Stimulated activated CD4-positive, alpha-beta T cell treated with anti-CD3 and anti-CD28 coated beads, Interleukin-12 subunit alpha, Interleukin-12 subunit beta, amount 100 ng/mL, for 24 hours (primary cell): ENCODE measurements around the gene MOB2.

Experiments used
- DNase-seq, 2 experiments: peaks; one replicate each; pipeline ENCODE4 v3.0.0-alpha.2; 2020; ENCODE audit warnings: low read depth in 2 of 2

Gene MOB2

DNA sequence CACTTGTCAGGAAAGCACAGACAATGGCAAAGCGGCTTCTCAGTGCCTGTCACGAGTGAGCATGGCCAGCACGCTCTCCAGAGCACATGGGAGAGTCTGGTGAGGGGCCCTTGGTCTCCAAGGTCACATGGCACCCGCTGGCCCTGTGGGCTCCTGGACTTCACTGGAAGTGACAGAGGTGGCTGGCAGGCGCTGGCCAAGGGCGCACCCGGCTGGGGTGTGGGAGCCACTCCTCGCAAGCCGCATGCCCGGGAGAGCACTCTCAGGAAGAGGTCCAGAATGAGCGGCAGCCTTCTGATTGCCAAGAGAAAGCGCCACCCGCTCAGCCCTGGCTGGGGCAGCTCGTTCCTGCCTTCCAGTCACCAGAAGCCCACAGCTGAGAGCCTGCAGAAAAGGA is 17.1 kb upstream of the MOB2 start:
- DNase-seq: no peak

DNA sequence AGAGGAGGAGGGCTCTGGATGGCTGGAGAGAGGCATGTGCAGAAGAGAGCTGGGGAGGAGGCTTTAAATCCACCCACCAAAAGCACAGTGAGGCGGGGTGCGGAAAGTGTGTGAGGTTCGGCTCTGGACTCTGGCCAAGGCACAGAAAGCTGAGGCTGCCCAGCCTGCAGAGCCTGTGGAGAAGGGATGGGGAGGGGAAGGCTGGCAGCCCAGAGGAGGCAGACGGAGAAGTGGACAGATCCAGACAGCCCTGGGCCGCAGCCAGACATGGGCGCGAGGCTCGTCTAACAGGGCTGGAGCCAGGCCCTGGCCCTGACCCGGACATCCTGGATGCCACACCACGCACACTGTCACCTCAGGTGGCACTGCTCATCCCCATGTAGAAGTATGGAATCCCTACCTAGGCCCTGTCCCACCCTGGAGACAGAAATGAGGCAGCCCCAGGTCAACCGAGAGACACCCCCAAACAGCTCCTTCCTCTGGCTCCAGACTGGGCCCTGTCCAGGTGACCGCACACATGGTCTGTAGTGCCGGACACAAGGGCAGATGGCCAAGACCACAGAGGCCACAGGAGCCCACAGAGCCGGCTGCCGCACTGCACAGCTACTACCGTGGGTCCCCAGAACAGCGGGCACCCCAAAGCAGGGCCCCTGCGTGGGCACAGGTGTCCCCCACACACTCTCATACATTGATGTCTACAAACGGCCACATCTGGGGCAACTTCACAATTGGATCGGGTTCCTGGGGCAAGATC is 16.6 kb upstream of the MOB2 start:
- DNase-seq: no peak

DNA sequence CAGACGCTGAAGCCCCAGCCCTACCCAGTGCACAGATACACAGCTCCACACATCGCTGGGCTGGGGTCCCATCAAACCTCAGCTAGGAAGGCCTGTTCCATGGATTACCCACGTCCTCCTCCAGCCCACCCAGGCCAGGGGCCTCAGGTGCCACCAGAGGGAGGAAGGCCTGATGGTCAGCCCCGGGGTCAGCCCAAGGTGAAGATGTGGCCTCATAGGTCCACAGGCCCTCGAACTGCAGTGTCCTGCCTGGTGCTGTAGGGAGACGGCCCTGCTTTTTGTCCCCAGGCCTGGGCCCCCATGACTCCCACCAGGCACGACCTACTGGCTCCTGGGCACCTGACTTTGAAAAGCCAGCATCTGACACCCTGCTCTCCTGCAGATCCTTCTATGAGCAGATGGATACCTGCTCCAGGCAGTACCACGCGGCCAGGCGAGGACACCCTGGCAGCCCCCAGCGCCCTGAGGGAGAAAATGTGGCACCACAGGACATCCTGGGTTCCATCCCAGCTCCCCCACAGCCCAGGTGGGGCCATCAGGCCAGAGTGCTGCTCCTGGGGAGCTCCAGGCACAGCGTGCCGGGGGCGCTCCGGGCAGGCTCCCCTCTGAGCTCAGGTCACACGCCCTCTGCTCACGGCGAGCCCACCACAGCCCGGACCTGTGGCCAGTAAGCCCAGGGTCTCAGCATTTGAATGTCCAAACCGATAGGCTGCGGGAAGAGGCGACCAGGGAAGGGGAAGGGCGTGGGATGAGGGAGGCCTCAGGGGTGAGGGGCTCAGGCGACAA is 15.8 kb upstream of the MOB2 start:
- DNase-seq: no peak

DNA sequence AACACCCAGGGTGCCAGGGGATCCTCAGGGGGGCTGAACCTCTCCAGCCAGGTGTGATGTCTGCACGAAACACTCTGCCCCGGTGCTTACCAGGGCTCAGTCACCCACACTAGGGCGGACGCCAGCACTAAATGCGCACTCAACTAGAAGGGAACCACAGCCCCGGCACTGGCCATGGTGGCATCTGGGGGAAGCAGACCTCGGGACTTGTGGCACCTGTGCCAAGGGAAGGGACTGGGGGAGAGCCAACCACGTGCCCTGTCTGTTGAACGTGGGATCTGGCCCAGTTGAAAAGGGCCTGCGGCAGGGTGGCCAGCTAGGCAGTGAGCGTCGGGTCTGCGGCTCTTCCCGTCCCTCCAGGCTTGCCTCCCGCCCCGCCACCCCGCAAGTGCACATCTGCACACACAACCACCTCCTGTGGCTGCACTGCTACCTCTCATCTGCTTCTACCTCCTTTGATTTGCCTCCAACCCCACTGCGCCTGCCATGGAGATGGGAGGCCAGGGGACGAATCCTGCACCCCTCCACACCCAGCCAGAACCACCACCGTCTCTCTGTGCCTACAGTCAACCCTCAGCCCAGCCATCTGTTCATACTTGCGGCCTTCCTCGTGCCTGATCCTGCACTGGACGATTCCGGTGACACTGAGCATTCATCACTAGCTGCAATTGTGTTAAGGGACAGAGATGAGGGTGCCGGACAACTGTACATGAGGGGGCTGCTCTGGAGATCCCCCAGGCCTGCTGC is 15.0 kb upstream of the MOB2 start:
- no peak for DNase-seq

DNA sequence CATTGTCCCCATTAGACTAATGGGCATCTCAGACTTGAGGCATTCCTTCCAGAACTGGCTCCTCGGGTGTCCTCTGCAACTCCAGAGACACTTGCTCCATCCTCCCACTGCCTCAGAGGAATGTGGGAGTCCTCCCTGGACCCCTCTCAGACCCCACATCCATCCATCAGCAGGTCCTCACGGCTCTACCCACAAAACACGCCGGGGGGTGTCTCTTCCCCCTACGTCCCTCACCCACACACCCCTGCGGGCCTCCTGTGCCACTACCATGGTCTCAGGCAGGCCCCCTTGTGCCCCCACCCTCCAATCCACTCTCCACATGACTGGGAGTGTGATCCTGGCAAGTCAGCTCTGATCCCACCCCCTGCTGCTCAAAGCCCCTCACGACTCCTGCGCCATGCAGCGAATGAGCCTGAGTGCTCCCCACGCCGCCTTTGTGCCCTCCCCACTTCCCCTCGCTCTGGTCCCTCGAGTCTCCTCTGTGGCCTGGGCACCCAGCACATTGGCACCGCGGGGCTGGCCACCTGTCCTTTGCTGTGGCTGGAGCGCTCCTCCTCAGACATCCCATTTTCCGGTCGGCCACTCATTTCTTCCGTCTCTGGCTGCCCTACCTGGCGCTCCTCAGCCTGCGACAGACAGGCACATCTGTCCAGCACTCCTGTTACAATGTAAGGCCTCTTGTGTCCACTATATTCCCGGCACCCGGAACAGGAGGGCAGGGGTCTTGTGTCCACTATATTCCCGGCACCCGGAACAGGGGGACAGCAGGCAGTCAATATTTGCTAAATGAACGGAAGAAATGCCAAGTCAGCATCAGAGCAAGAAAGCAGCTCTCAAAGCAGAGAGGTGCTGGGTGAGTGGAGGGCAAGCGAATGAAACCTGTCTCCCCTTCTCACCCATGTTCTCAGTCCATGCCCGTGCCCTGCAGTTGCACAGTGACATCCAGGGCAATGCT is 14.2 kb upstream of the MOB2 start:
- DNase-seq: no peak

DNA sequence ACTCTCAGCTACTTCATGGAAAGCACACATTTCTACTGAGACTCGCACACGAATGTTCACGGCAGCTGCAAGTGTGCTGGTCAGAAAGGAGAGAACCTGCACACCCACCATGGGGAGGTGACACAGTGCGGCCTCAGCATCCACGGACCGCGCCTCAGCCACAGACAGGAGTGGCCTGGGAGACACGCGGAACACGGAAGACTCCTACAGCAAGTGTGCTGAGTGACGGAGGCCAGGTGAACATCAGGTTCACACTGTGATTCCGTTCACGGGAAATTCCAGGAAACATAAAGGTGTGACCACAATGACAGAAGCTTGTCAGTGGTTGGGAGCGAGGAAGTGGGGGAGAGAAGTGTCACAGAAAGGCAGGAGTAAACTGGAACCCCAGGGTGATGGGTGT is 13.3 kb upstream of the MOB2 start:
- DNase-seq: no peak

DNA sequence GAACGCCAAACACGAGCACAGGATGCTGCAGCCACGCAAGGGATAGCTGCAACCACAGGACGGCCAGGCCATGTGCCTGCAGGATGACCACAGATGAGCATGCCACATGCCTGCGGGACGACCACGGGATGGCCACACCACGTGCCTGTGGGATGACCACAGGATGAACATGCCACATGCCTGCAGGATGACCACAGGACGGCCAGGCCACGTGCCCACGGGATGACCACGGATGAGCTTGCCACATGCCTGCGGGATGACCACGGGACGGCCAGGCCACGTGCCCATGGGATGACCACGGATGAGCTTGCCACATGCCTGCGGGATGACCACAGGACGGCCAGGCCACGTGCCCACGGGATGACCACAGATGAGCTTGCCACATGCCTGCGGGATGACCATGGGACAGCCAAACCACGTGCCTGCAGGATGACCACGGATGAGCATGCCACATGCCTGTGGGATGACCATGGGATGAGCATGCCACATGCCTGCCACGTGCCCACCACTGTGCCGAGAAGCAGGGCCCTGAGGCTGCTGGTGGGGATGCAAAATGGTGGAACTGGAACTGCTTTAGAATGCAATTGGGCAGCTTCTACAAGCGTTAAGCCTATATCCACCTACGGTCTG is 12.8 kb upstream of the MOB2 start:
- DNase-seq: no peak

DNA sequence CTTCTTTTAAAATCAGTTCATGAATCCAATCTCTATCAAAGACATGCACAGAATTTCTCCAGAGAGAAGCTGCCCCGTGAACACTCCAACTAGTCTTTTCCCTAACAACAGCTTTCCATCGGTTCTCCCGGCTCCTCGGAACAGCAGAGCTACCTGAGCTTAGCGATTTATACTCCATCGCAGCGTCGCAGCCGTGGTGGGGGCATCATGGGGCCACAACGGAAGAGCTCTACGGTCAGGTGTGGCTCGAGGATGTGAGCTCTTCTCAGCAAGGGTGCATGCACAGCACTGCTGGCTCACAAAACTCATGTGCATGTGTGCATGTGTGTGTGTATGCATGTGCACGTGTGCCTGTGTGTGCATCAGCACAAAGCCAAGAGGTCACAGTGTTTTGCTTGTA is 11.7 kb upstream of the MOB2 start:
- no peak for DNase-seq

DNA sequence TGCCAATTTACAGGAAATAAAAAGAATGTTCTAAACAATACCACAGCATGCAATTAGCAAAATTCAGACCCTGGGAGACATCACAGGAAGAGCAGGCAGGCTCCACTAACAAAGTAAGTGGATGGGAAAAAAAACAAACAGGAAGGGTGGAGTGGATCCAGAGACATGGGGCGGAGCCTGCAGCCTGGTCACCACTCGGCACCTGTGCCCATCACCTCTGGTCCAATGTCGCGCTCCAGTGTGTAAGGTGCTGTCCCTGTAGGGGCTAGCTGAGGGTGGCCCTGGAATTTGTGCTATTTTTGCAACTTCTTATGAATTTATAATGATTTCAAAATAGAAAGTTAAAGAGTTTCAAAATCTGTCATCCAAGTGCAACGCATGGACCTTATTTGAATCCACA is 11.0 kb upstream of the MOB2 start:
- no peak for DNase-seq

DNA sequence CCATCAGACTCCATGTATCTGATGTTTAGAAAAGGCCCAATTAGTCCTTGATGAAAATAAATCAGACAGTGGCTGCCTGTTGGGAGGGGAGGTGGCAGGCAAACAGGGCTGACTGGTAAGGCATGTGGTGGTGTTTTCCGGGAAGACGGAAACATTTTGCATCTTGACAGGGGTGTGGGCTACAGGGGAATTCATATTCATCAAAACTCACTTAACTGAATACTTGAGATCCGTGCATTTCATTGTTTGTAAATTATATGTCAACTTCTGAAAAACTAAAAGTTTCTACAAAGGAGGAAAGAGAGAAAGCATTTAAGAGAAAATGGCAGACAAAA is 10.1 kb upstream of the MOB2 start:
- no peak for DNase-seq

DNA sequence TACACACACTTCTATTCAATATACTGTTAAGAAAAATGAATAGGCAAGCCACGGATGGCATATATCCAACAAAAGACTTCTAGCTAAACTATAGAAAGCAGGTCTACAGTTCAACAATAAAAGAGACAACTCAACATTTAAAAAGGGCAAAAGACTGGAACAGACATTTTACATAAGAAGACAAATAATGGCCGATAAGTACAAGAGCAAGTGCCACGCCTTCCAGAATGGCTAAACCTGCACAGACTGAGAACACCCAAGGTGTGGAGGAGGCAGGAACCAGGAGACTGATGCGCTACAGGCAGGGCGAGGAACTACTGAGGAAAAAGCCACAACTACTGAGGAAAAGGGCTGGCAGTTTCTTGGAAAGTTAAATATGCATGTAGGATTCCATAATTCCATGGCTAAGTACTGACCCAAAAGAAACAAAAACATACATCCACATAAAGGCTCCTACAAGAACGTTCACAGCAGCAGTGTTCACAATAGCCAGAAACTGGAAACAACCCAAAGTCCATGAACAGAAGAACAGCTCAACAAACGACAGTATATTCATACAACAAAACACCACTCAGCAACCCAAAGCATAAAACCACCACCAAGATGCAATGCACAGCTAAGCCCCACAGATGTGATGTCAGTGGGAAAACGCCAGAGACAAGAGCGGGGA is 9.6 kb upstream of the MOB2 start:
- DNase-seq: no peak

DNA sequence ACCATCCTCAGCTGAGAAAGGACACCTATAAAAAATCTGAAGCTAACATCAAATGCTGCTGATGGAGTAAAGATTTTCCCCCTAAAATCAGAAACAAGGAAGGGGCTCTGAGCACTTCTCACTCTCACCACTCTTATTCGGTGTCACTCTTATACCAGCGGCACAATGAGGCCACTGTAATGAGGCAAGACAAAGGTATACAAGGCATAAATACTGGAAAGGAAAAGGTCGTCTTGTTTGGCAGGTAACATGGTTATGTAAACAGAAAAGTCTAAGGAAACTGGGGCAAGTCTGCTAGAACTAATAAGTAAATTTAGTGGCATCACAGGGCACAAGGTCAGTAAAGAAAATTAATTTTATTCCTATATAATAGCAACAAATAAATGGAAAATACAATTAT is 8.1 kb upstream of the MOB2 start:
- DNase-seq: no peak

DNA sequence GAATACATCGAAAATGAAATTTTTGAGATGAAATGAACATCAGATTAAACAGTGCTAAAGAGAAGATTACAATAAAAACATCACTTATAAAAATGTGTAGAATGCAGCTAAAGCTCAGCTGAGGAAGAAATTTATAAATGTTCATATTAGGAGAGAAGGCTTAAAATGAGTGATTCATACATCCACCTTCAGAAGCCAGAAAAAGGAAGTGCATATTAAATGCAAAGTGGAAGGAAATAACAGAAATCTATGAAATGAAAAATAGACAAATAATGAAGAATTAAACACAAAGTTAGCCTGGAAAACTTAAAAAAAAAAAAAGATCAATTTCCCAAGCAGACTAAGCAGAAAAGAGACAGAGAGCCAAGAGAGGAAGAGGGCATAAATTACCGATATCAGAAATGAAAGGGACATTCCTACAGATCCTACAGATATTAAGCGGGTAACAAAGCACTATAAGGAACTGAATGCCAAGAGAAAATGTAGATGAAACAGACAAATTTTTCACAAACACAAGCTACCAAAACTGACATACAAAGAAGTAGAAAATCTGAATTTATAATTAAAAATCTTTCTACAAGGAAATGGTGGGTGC is 7.2 kb upstream of the MOB2 start:
- DNase-seq: no peak

DNA sequence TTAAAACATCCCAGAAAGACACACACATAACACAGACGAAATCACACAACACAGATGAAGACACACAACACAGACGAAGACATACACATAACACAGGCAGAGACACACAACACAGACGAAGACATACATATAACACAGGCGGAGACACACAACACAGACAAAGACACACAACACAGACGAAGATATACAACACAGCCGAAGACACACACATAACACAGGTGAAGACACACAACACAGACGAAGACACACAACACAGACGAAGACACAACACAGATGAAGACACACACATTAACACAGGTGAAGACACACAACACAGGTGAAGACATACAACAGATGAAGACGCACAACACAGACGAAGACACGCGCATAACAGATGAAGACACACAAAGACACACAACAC is 4.8 kb upstream of the MOB2 start:
- no peak for DNase-seq

DNA sequence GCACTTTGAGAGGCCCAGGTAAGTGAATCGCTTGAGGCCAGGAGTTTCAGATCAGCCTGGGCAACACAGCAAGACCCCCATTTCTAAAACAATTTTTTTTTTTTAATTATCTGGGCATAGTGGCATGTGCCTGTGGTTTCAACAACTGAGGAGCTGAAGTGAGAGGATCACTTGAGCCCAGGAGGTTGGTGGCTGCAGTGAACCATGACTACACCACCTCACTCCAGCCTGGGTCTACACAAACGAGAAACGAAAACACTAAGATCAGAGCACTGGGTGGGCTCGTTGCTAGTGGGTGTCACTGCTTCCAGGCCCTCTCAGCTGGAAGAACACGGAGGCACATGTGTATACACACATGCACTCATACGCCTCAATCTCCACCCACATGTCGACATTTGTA is 4.1 kb upstream of the MOB2 start:
- DNase-seq: no peak

DNA sequence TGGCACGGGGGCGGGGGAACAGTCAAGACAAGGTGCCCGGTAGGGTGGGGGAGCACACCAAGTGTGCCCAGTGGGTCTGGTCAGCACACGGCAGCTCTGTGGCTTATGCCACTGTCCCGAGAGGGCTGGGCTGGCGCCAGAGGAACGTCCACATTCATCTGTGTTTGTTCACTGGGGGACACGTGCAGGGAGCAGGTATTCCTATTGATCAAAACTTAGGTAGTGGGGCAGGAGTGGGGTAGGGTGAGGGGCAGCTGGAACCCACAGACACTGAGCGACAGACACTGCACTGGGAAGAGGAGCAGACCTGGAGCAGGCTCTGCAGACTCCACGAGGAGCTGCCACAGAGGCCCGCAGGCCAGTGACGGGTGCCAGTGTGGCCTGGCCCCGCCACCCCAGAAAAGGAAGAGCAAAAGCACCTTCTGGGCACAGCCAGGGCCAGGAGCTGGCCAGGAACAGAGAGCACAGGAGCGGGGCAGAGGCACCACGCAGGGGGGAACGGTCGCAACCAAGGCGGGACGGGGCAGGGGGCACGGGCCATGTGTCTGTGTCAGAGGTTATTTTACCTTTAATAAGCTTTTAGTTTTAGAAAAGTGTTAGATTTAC is 2.1 kb upstream of the MOB2 start:
- DNase-seq: no peak

DNA sequence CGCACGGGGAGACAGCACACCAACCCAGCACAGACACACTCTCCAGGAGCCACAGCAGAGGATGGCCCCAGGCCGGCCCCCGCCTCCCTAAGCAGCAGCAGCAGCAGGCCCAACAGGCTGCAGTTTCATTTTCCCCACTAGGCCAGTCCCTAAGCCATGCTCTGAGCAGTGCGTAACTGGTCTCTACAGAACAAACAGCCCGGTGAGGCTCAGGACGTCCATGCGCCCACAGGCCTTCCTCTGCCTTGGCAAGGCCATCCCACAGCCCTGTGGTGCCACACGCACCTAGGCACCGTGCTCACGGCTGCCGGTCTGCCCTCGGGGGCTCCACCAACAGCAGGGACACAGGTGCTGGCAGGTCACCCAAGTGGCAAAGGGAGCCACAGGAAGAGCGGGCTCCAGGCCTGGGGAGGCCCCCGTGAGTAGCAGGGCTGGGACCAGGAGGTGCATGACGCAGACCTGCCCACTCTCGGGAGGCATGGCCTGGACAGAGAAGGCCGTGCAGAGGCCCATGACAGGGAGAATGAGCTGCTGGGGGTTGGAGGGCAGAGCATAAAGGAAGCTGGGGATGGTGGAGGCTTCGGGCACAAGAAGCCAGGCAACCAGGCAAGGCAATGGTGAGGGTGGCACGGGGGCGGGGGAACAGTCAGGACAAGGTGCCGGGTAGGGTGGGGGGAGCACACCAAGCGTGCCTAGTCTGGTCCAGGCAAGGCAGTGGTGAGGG is 1.4 kb upstream of the MOB2 start:
- no peak for DNase-seq

DNA sequence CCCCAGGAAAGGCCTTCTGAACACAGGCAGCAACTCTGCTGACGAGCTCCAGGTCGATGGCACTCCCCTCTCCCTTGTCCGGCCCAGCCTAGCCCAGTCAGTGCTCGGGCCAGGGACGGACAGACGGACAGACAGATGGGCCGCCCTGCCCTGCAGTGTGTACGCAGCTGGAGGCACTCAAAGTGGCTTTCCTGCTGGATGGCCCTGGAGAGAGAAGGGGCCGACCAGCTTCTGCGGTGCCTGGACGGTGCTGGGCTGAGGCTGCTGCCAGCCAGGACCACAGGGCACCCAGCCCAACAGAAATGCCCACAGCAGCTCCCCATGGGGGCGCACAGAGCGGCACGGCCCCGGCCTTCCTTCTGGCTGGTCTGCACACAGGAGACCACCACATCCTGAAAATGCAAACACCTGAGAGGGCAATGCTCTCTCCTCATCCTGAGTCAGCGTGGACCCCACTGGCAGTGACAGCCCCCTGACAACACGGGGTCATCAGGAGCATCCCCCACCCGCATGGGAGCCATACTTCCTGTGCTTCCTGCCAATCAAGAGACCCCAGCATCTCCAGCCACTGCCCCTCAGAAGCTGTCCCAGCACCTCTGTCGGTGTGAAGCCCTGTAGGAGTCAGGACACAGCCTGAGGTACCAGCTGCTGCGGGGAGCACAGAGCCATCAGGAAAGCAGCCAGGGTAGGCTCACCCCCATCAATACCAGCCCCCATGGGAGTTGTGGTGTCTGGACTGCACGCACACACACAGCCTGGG is 692 bp upstream of the MOB2 start:
- no peak for DNase-seq

DNA sequence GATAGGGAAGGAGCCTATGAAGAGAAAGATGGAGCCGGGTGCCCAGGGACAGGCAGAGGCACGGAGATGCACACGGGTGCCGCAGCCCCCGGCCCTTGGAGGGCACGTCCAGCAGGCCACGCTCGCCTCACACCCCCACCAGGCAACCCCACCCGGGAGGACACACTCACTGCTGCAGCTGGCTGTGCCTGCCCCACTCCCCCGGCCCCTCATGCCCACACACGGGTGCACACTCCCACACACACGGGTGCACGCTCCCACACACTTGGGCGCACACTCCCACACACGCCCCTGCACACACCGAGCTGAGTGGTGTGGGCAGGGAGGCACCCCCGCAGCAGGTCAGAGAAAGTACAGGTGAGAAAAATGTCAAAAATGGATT is 1.1 kb downstream of the MOB2 start:
- no peak for DNase-seq
